ENCODE measurements around the gene RFX1.

DNA sequence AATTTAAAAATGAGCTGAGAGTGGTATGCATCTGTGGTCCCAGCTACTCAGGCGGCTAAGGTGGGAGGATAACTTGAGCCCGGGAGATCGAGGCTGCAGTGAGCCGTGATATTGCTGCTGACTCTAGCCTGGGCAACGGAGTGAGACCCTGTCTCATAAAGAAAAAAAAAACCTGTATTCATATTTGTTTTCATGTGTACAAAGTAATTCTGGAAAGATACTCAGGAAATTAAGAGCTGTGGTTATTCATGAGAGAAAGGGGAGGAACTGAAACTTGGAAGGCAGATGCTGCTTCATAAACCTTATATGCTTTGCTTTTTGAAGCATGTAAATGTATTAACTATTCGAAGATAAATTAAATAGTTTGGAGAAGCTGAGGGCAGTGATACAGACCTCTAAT, 13.0 kb upstream of the RFX1 start:
- no peak for TF ChIP-seq POLR2AphosphoS5 (IDR thresholded peaks at IDR 0.05)
- no peak for TF ChIP-seq EP300 (IDR thresholded peaks at IDR 0.05)
- no peak for TF ChIP-seq POLR2A (IDR thresholded peaks at IDR 0.05)
- TF ChIP-seq, protein P1, sequence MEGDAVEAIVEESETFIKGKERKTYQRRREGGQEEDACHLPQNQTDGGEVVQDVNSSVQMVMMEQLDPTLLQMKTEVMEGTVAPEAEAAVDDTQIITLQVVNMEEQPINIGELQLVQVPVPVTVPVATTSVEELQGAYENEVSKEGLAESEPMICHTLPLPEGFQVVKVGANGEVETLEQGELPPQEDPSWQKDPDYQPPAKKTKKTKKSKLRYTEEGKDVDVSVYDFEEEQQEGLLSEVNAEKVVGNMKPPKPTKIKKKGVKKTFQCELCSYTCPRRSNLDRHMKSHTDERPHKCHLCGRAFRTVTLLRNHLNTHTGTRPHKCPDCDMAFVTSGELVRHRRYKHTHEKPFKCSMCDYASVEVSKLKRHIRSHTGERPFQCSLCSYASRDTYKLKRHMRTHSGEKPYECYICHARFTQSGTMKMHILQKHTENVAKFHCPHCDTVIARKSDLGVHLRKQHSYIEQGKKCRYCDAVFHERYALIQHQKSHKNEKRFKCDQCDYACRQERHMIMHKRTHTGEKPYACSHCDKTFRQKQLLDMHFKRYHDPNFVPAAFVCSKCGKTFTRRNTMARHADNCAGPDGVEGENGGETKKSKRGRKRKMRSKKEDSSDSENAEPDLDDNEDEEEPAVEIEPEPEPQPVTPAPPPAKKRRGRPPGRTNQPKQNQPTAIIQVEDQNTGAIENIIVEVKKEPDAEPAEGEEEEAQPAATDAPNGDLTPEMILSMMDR (IDR thresholded peaks at IDR 0.05), result no peak
